HG02943 (cell line): ENCODE measurements around the gene GPC6.

Experiments
- ATAC-seq: cut with Tn5 transposase; IDR thresholded peaks from one replicate; pipeline ENCODE4 v1.9.1; 2021; ENCODE audit warnings: mild to moderate bottlenecking, low read depth, moderate library complexity; ENCODE audit not compliant: unreplicated experiment

Gene GPC6

DNA sequence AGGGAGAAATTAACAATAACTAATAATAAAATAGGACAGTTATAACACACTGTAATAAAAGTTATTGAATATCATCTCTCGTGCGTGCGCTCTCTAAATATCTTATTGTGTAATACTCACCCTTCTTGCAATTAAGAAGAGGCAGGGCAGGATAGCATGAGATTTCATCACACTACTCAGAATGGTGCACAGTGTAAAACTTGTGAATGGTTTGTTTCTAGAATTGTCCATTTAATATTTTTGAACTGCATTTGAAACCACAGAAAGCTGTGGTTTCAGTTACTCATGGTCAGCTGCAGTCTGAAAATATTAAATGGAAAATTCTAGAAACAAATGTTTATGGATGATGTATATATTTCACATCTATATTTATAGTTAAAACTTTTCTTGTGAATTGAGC lies 1091.8 kb downstream of the GPC6 start:
- ATAC-seq: no peak

DNA sequence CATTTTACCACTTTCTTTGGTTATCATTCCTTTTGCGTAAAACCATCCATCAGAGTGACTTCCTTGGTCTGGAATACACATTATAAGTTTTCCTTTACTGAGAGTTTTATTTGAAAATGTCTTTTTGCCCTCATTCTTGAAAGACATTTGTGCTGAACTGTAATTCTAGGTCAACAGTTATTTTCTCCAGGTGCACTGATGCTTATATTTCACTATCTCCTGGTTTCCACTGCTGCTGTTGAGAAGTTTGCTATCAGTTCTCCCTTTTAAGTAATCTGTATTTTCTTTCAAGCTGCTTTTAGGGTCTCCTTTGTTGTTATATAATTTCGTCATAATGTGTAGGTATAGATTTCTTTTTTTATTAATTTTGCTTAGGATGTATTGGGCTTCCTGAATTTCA lies 1092.9 kb downstream of the GPC6 start:
- ATAC-seq: no peak

- no peak for ATAC-seq
Observed at GRCh38 chr13:94322925-94323763, 1096.5 kb downstream of the GPC6 start.

DNA sequence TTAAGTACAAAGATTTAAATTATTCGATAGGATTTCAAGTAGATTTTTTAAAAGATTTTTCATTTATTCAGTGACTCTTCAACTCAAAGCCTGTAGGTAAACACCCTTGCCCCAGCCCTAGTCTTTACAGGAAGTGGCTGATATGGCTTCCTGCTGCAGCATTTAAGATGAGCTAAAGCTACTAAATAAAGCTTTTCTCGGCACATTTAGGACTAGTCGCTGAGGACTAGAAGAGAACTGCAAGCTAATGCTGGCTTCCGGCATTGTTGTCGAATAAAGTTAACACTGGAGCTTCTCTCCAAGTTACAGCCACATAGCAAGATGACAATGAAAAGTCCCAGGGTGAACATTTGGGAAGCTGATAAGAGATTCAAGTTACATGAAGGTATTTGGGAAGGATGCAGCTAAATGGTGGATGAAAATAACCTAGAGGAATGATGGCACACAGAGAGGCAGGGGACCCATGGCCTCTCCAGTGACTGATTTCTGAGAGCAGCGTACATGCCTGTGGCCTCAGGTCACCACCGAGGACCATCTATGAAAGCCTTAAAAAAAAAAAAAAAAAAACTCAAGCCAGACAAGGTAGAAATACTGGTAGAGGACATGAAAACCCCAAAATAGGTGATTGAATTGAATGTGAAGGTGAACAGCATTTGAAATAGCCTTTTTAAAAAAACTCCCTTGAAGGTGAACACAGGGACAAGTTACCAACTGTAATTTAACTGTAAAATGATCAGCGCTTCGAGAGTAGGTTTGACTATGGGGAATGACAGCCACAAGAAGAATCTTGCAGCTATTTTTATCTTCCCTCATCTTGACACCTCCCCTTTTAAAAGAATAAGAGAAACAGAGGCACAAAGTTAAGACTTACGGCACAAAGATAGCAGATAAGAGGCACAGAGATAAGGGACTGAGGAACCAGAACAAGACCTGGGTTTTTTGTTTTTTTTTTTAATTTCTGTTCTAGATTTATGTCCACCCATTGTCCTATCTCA lies 1097.5 kb downstream of the GPC6 start:
- no peak for ATAC-seq

GRCh38 chr13:94324767-94325540 lies 1098.3 kb downstream of the GPC6 start:
- ATAC-seq: no peak

DNA sequence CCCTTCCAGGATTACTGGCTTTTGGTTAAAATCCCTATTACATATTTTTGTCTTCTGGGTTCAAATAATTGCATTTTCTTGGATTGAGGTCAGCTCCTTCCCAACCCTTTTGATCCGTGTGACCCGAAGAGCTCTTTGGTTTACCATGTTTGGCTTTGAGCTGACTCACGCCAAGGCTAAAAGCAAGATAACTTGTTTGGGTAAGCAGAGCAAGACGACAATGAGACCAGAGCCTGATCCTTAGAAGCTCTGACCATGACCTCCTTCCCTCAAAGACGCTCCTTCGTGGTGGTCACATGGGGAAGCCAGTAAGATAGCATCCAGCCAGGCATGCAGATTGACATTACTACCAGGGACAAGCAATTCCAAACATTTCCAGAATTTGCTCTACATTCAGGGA lies 1099.0 kb downstream of the GPC6 start:
- ATAC-seq: no peak

- ATAC-seq: peak; percentile 86
Observed at GRCh38 chr13:94327318-94327717, 1100.7 kb downstream of the GPC6 start.

- ATAC-seq: no peak
Observed at GRCh38 chr13:94328381-94329041, 1101.9 kb downstream of the GPC6 start.

GRCh38 chr13:94329277-94329676 lies 1102.7 kb downstream of the GPC6 start:
- ATAC-seq: no peak

GRCh38 chr13:94329754-94330551 lies 1103.3 kb downstream of the GPC6 start:
- ATAC-seq: no peak

GRCh38 chr13:94330552-94331071 lies 1104.0 kb downstream of the GPC6 start:
- no peak for ATAC-seq

GRCh38 chr13:94331281-94331680 lies 1104.7 kb downstream of the GPC6 start:
- no peak for ATAC-seq

- ATAC-seq: no peak
Observed at GRCh38 chr13:94332359-94333096, 1105.9 kb downstream of the GPC6 start.

- ATAC-seq: no peak
Observed at GRCh38 chr13:94333131-94333820, 1106.7 kb downstream of the GPC6 start.

DNA sequence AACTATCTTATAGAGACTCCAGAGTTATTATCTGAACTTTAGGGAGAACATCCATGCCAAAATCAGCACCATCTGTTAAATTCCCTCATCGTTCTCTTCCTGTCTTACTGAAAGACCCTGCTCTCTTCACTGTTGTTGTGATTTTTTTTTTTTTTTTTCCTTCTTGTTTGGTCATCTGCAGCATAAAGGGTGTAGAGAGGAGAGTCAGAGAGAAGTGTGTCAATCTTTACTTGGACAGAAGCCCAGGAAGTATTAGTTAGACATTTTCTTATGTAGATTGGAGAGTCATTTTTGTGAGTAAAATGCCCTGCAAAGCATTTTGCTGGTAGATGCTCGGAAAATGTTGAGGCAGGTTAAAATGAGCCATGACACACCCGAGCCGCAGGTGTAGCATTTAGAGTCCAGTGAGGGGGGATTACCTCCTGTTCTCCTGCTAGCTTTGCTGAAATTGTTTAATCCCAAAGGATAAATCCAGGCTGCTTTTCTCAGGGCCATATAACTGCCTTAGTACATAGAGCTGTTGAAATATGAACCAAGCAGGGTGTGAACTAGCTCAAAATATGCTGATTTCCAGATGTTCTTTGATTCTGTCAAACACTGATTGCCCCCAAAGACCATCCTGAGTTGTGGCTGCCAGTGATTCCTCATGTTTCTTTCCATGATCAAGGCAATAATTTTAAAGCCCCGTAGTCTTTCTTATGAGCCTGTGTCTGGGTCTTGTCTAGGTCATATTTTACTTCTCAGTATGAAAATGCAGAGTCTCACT lies 1109.3 kb downstream of the GPC6 start:
- no peak for ATAC-seq

DNA sequence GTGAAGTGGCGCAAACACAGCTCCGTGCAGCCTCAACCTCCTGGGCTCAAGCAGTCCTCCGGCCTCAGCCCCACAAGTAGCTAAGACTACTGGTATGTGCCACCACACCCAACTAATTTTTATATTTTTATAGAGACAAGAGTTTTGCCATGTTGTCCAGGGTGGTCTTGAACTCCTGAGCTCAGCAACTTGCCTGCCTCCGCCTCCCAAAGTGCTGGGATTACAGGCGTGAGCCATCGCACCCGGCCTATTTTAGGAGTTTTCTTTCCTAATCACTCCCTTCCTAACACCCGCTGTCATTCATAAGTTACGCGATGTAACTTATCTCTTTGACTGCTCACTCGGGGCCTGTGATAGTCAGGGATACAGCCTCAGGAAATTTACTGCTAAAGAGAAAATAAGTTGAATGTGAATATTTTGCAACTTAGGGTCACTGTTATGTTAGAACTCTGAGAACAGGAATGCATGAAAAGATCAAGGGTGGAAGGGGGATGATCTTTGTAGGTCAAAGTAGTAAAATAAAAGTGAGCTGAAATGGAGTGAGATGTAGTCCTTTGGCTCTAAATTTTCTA lies 1112.6 kb downstream of the GPC6 start:
- no peak for ATAC-seq
